H1 (cell line): ENCODE measurements around the gene GHRHR. TPM values are rescaled to one million over a fixed set of nuclear protein-coding genes. Genes with fewer than 3 reads are reported as not detected.

Experiments
- CHD7 ChIP-seq: fragments of 300-600 bp; sonication (generic); IDR thresholded peaks from 2 replicates; pipeline ENCODE4 v1.7.1; 2012; ENCODE audit warnings: low read length, moderate library complexity, mild to moderate bottlenecking, inconsistent platforms; ENCODE audit not compliant: insufficient replicate concordance
- JUN ChIP-seq: IDR thresholded peaks from 2 replicates; pipeline ENCODE4 v1.6.1; 2011; ENCODE audit warnings: low read depth, mild to moderate bottlenecking, improper control_type of control experiment, low read length
- JUND ChIP-seq: IDR thresholded peaks from 2 replicates; pipeline ENCODE4 v1.6.1; 2011; ENCODE audit warnings: mild to moderate bottlenecking, improper control_type of control experiment, low read length
- KDM1A ChIP-seq: fragments of 200-600, 300-600 bp; sonication (generic); IDR thresholded peaks from 2 replicates; pipeline ENCODE4 v1.7.1; 2016; ENCODE audit warnings: mild to moderate bottlenecking, low read length, borderline replicate concordance
- RBBP5 ChIP-seq: IDR thresholded peaks from 2 replicates; pipeline ENCODE4 v1.7.1; 2012; ENCODE audit warnings: low read depth, mild to moderate bottlenecking, inconsistent platforms, low read length, moderate library complexity, borderline replicate concordance
- RNF2 ChIP-seq: fragments of 200-900, 300-1000 bp; sonication (generic); IDR thresholded peaks from 2 replicates; pipeline ENCODE4 v1.7.1; 2016; ENCODE audit warnings: borderline replicate concordance, low read depth, mild to moderate bottlenecking, antibody characterized with exemption, low read length; ENCODE audit not compliant: poor library complexity, severe bottlenecking; ENCODE audit errors: missing control alignments
- SIN3A ChIP-seq, 2 experiments: IDR thresholded peaks in 1 of 2; conservative IDR thresholded peaks in 1 of 2; 2 replicates each; pipeline ENCODE4 v1.6.1; 2011 to 2012; ENCODE audit warnings: low read length in 2 of 2, improper control_type of control experiment in 1 of 2, low read depth in 1 of 2, mild to moderate bottlenecking in 1 of 2
- SIX5 ChIP-seq: IDR thresholded peaks from 2 replicates; pipeline ENCODE4 v1.6.1; 2011; ENCODE audit warnings: mild to moderate bottlenecking, low read depth, low read length
- TAF1 ChIP-seq: IDR thresholded peaks from 2 replicates; pipeline ENCODE4 v1.6.1; 2011; ENCODE audit warnings: mild to moderate bottlenecking, low read depth, low read length
- polyA plus RNA-seq, 7 experiments: library from polyadenylated mRNA; depleted of rRNA in 3 of 7; stranded (reverse) in 5 of 7; unstranded in 2 of 7; fragments of >200 nt in 5 of 7; fragments of 200-250 nt in 2 of 7; gene quantifications; 1 replicate in 5 of 7; 2 replicates in 1 of 7; 4 replicates in 1 of 7; pipeline versions ENCODE4 v1.2.1 to v1.2.3, GENCODE V29; 2011 to 2013; ENCODE audit warnings: missing spikeins in 2 of 7, mixed read lengths in 2 of 7
- total RNA-seq: library from RNA; stranded (reverse); fragmentation: NEBNext Ultra II Directional; extraction: Animal tissue kit (Norgen Biotek cat#: 25700); gene quantifications from 2 replicates; pipeline ENCODE4 v1.2.1, GENCODE V29; 2021

GHRHR gene
- total and polyA plus RNA-seq, 2 of the 8 experiments (the other 6 are each of a cell fraction or from before 2014, with no cell fraction given) = 0.60 to 6.5 TPM

- no peak for TF ChIP-seq CHD7
- 0 out of 2 replicates have a peak, but pooled peaks have one; percentile 41 for TF ChIP-seq JUND
- TF ChIP-seq KDM1A = peak; percentile 47; the same call in 1 of the 2 replicates
- peak; percentile 57; the same call in 1 of the 2 replicates for TF ChIP-seq TAF1
- peak; percentile 73; the same call in 1 of the 2 replicates for TF ChIP-seq RBBP5
- TF ChIP-seq SIX5 = no peak
- TF ChIP-seq JUN = no peak
- TF ChIP-seq SIN3A (conservative IDR thresholded peaks at IDR 0.05 in 1 of 2, IDR thresholded peaks at IDR 0.05 in 1 of 2; ENCODE audit: low read depth in 1 of 2, low read length in 2 of 2) = no peak; a peak in 1 of 4 replicates
- no peak for TF ChIP-seq RNF2
Measured at GRCh38 chr7:30938435-30939316, 25.1 kb upstream of the GHRHR start (continued).
